Measurements from ENCODE around the gene HAX1.
"Not testable (repeated sequence)": the region's sequence is repeated elsewhere in the genome, so short reads cannot be mapped to it uniquely, and the experiment has no call there.

Gene HAX1

GRCh38 chr1:154287591-154287990 is 15.2 kb downstream of the HAX1 start:
- not testable (repeated sequence) for DNase-seq

GRCh38 chr1:154288661-154289060 is 16.2 kb downstream of the HAX1 start:
- no peak for DNase-seq

GRCh38 chr1:154290921-154291320 is 18.5 kb downstream of the HAX1 start:
- DNase-seq = no peak

GRCh38 chr1:154295408-154296235 is 23.2 kb downstream of the HAX1 start:
- no peak for DNase-seq

GRCh38 chr1:154301582-154301981 is 29.2 kb downstream of the HAX1 start:
- DNase-seq = no peak

- DNase-seq = peak; percentile 8
These were observed 32.4 kb downstream of the HAX1 start for GRCh38 chr1:154304664-154305337.

- no peak for DNase-seq
These were observed 33.7 kb downstream of the HAX1 start for GRCh38 chr1:154306151-154306550.

- DNase-seq = not testable (repeated sequence)
These were observed 35.3 kb downstream of the HAX1 start for GRCh38 chr1:154307670-154308270.

- not testable (repeated sequence) for DNase-seq
These were observed 36.7 kb downstream of the HAX1 start for GRCh38 chr1:154309136-154309535.

GRCh38 chr1:154312229-154313065 is 40.0 kb downstream of the HAX1 start:
- not testable (repeated sequence) for DNase-seq

GRCh38 chr1:154313066-154313356 is 40.6 kb downstream of the HAX1 start:
- DNase-seq = no peak

- not testable (repeated sequence) for DNase-seq
These were observed 41.8 kb downstream of the HAX1 start for GRCh38 chr1:154314226-154314625.

GRCh38 chr1:154316704-154317103 is 44.3 kb downstream of the HAX1 start:
- DNase-seq = no peak

GRCh38 chr1:154318386-154318785 is 46.0 kb downstream of the HAX1 start:
- no peak for DNase-seq

GRCh38 chr1:154320882-154321608 is 48.6 kb downstream of the HAX1 start, which contains the start of gene AQP10:
Gene AQP10, plus strand, starts transcription at chr1:154321093. Its CDS starts 63 bp downstream, at chr1:154321156.
- DNase-seq = no peak

GRCh38 chr1:154321609-154321934 is 49.1 kb downstream of the HAX1 start:
- not testable (repeated sequence) for DNase-seq

- DNase-seq = no peak
These were observed 51.1 kb downstream of the HAX1 start for GRCh38 chr1:154323493-154323892.

GRCh38 chr1:154324241-154324640 is 51.8 kb downstream of the HAX1 start:
- no peak for DNase-seq

GRCh38 chr1:154324669-154325582 is 52.5 kb downstream of the HAX1 start, which contains the start of gene ATP8B2:
Gene ATP8B2, plus strand, starts transcription at chr1:154325525. Its CDS starts 2,617 bp downstream, at chr1:154328142.
- peak; percentile 76 for DNase-seq

Measured in stimulated activated CD4-positive, alpha-beta T cell treated with anti-CD3 and anti-CD28 coated beads, Interleukin-12 subunit alpha, Interleukin-12 subunit beta, amount 100 ng/mL, for 4 hours (primary cell).